Measurements from ENCODE around the gene LDHD.

The LDHD gene

GRCh38 chr16:75127713-75128415 is 11.3 kb upstream of the LDHD start:
- Mint-ChIP-seq H3K9me3 (peaks cover 2% of the 10 kb centered on the region), H3K27ac (no peak overlapping the region), H3K4me1 (no peaks in the 10 kb centered on the region), H3K4me3 (no peak overlapping the region), H3K36me3 (no peaks in the 10 kb centered on the region), H3K27me3 (peaks cover 5% of the 10 kb centered on the region)
- DNase-seq (ENCODE audit: low spot score in 2 of 2) = no peak
- ATAC-seq (ENCODE audit: low read depth) = no peak

GRCh38 chr16:75122609-75123008 is 6.0 kb upstream of the LDHD start:
- DNase-seq (ENCODE audit: low spot score in 2 of 2) (no peak), ATAC-seq (ENCODE audit: low read depth) (no peak)
- no peak overlapping the region for H3K27ac Mint-ChIP-seq
- H3K27me3 Mint-ChIP-seq = no peaks in the 10 kb centered on the region
- H3K9me3 Mint-ChIP-seq = peaks cover 6% of the 10 kb centered on the region
- no peaks in the 10 kb centered on the region for H3K4me1 Mint-ChIP-seq
- peaks cover 3% of the 10 kb centered on the region for H3K36me3 Mint-ChIP-seq
- no peak overlapping the region for H3K4me3 Mint-ChIP-seq

GRCh38 chr16:75121949-75122568 is 5.5 kb upstream of the LDHD start:
- Mint-ChIP-seq H3K4me1 (no peaks in the 10 kb centered on the region), H3K27me3 (no peaks in the 10 kb centered on the region), H3K27ac (no peak overlapping the region), H3K4me3 (no peak overlapping the region), H3K9me3 (peaks cover 6% of the 10 kb centered on the region), H3K36me3 (peaks cover 3% of the 10 kb centered on the region)
- no peak for DNase-seq (ENCODE audit: low spot score in 2 of 2)
- no peak for ATAC-seq (ENCODE audit: low read depth)

GRCh38 chr16:75120253-75120652 is 3.7 kb upstream of the LDHD start:
- no peak overlapping the region for H3K27ac Mint-ChIP-seq
- H3K4me3 Mint-ChIP-seq = no peak overlapping the region
- ATAC-seq (ENCODE audit: low read depth) (no peak), DNase-seq (ENCODE audit: low spot score in 2 of 2) (no peak)
- peaks cover 3% of the 10 kb centered on the region for H3K36me3 Mint-ChIP-seq
- H3K4me1 Mint-ChIP-seq = no peaks in the 10 kb centered on the region
- H3K9me3 Mint-ChIP-seq = peaks cover 6% of the 10 kb centered on the region
- H3K27me3 Mint-ChIP-seq = no peaks in the 10 kb centered on the region

GRCh38 chr16:75118943-75119539 is 2.5 kb upstream of the LDHD start:
- H3K36me3 Mint-ChIP-seq = peaks cover 3% of the 10 kb centered on the region
- H3K27ac Mint-ChIP-seq = no peak overlapping the region

GRCh38 chr16:75116911-75117245 is 298 bp upstream of the LDHD start:
- Mint-ChIP-seq H3K4me3 (no peak overlapping the region), H3K27ac (no peak overlapping the region), H3K27me3 (peaks cover 9% of the 10 kb centered on the region), H3K9me3 (peaks cover 2% of the 10 kb centered on the region), H3K36me3 (no peaks in the 10 kb centered on the region), H3K4me1 (peaks cover 3% of the 10 kb centered on the region)
- DNase-seq (ENCODE audit: low spot score in 2 of 2) (no peak), ATAC-seq (ENCODE audit: low read depth) (no peak)

More at GRCh38 chr16:75118943-75119539, 2.5 kb upstream of the LDHD start:
- H3K9me3 Mint-ChIP-seq = peaks cover 5% of the 10 kb centered on the region
- DNase-seq (ENCODE audit: low spot score in 2 of 2) = no peak
- no peak for ATAC-seq (ENCODE audit: low read depth)
- H3K27me3 Mint-ChIP-seq = no peaks in the 10 kb centered on the region
- H3K4me3 Mint-ChIP-seq = no peak overlapping the region
- no peaks in the 10 kb centered on the region for H3K4me1 Mint-ChIP-seq

GRCh38 chr16:75114946-75115825 is 1.4 kb downstream of the LDHD start:
- Mint-ChIP-seq H3K9me3 (no peaks in the 10 kb centered on the region), H3K27me3 (peaks cover 19% of the 10 kb centered on the region), H3K27ac (no peak overlapping the region), H3K4me1 (peaks cover 15% of the 10 kb centered on the region), H3K36me3 (no peaks in the 10 kb centered on the region), H3K4me3 (no peak overlapping the region)
- ATAC-seq (ENCODE audit: low read depth) = no peak
- DNase-seq (ENCODE audit: low spot score in 2 of 2) = no peak

- Mint-ChIP-seq H3K4me3 (no peak overlapping the region), H3K36me3 (no peaks in the 10 kb centered on the region)
- no peak for ATAC-seq (ENCODE audit: low read depth)
These were observed 2.2 kb downstream of the LDHD start for GRCh38 chr16:75114179-75114945.

GRCh38 chr16:75113541-75114121 is 2.9 kb downstream of the LDHD start:
- no peak overlapping the region for H3K27ac Mint-ChIP-seq
- H3K4me3 Mint-ChIP-seq = no peak overlapping the region
- no peak for DNase-seq (ENCODE audit: low spot score in 2 of 2)
- H3K27me3 Mint-ChIP-seq = peaks cover 25% of the 10 kb centered on the region
- ATAC-seq (ENCODE audit: low read depth) = no peak
- no peaks in the 10 kb centered on the region for H3K36me3 Mint-ChIP-seq
- H3K9me3 Mint-ChIP-seq = no peaks in the 10 kb centered on the region
- H3K4me1 Mint-ChIP-seq = peaks cover 28% of the 10 kb centered on the region

More at GRCh38 chr16:75114179-75114945, 2.2 kb downstream of the LDHD start:
- H3K4me1 Mint-ChIP-seq = peaks cover 22% of the 10 kb centered on the region
- DNase-seq (ENCODE audit: low spot score in 2 of 2) = no peak
- no peak overlapping the region for H3K27ac Mint-ChIP-seq
- H3K27me3 Mint-ChIP-seq = peaks cover 21% of the 10 kb centered on the region
- no peaks in the 10 kb centered on the region for H3K9me3 Mint-ChIP-seq

- Mint-ChIP-seq H3K9me3 (no peaks in the 10 kb centered on the region), H3K4me1 (peaks cover 28% of the 10 kb centered on the region), H3K27ac (no peak overlapping the region), H3K27me3 (peaks cover 29% of the 10 kb centered on the region), H3K36me3 (no peaks in the 10 kb centered on the region), H3K4me3 (no peak overlapping the region)
- DNase-seq (ENCODE audit: low spot score in 2 of 2) (no peak), ATAC-seq (ENCODE audit: low read depth) (no peak)
These were observed 3.7 kb downstream of the LDHD start for GRCh38 chr16:75112734-75113491.

GRCh38 chr16:75111961-75112733 is 4.4 kb downstream of the LDHD start:
- Mint-ChIP-seq H3K4me1 (peaks cover 28% of the 10 kb centered on the region), H3K4me3 (no peak overlapping the region), H3K36me3 (no peaks in the 10 kb centered on the region), H3K27ac (no peak overlapping the region), H3K27me3 (peaks cover 30% of the 10 kb centered on the region), H3K9me3 (no peaks in the 10 kb centered on the region)
- DNase-seq (ENCODE audit: low spot score in 2 of 2) (no peak), ATAC-seq (ENCODE audit: low read depth) (no peak)

- no peaks in the 10 kb centered on the region for H3K36me3 Mint-ChIP-seq
- ATAC-seq (ENCODE audit: low read depth) = peak; percentile 26
- H3K9me3 Mint-ChIP-seq = no peaks in the 10 kb centered on the region
These were observed 5.1 kb downstream of the LDHD start for GRCh38 chr16:75111514-75111940.

More at GRCh38 chr16:75111514-75111940, 5.1 kb downstream of the LDHD start:
- Mint-ChIP-seq H3K27ac (no peak overlapping the region), H3K4me1 (peaks cover 28% of the 10 kb centered on the region), H3K27me3 (peaks cover 33% of the 10 kb centered on the region), H3K4me3 (no peak overlapping the region)
- DNase-seq (ENCODE audit: low spot score in 2 of 2) = no peak
